HG02870 (cell line): ENCODE results near the gene DTWD2.
"Not testable (repeated sequence)": the region's sequence is repeated elsewhere in the genome, so short reads cannot be mapped to it uniquely, and the experiment has no call there.

Experiments used
- ATAC-seq: cut with Tn5 transposase; IDR thresholded peaks from one replicate; pipeline ENCODE4 v1.9.1; 2021; ENCODE audit warnings: mild to moderate bottlenecking, moderate library complexity; ENCODE audit not compliant: unreplicated experiment

DTWD2 gene

GRCh38 chr5:118882666-118883065, 105.7 kb downstream of the DTWD2 start:
- no peak for ATAC-seq

- ATAC-seq: not testable (repeated sequence)
Measured at GRCh38 chr5:118876852-118877251, 111.5 kb downstream of the DTWD2 start.

GRCh38 chr5:118875131-118875530, 113.2 kb downstream of the DTWD2 start:
- no peak for ATAC-seq

- no peak for ATAC-seq
Measured at GRCh38 chr5:118873417-118873816, 114.9 kb downstream of the DTWD2 start.

GRCh38 chr5:118863345-118863744, 125.0 kb downstream of the DTWD2 start:
- ATAC-seq: no peak

- no peak for ATAC-seq
Measured at GRCh38 chr5:118862596-118862995, 125.8 kb downstream of the DTWD2 start.

- no peak for ATAC-seq
Measured at GRCh38 chr5:118857700-118858099, 130.6 kb downstream of the DTWD2 start.

GRCh38 chr5:118854819-118855218, 133.5 kb downstream of the DTWD2 start:
- no peak for ATAC-seq

- ATAC-seq: not testable (repeated sequence)
Measured at GRCh38 chr5:118851785-118852184, 136.6 kb downstream of the DTWD2 start.

- ATAC-seq: not testable (repeated sequence)
Measured at GRCh38 chr5:118849507-118849906, 138.8 kb downstream of the DTWD2 start.

GRCh38 chr5:118844351-118844750, 144.0 kb downstream of the DTWD2 start:
- ATAC-seq: no peak

GRCh38 chr5:118834710-118835109, 153.6 kb downstream of the DTWD2 start:
- ATAC-seq: no peak

GRCh38 chr5:118832974-118833373, 155.4 kb downstream of the DTWD2 start:
- ATAC-seq: no peak

- no peak for ATAC-seq
Measured at GRCh38 chr5:118825226-118825625, 163.1 kb downstream of the DTWD2 start.

- ATAC-seq: peak; percentile 94
Measured at GRCh38 chr5:118818604-118819003, 169.7 kb downstream of the DTWD2 start.

GRCh38 chr5:118808441-118808840, 179.9 kb downstream of the DTWD2 start:
- no peak for ATAC-seq

- no peak for ATAC-seq
Measured at GRCh38 chr5:118806571-118806970, 181.8 kb downstream of the DTWD2 start.

- ATAC-seq: no peak
Measured at GRCh38 chr5:118802335-118802734, 186.0 kb downstream of the DTWD2 start.

GRCh38 chr5:118796081-118796480, 192.3 kb downstream of the DTWD2 start:
- no peak for ATAC-seq

GRCh38 chr5:118794281-118794680, 194.1 kb downstream of the DTWD2 start:
- no peak for ATAC-seq

GRCh38 chr5:118793652-118794051, 194.7 kb downstream of the DTWD2 start:
- ATAC-seq: no peak

GRCh38 chr5:118793091-118793490, 195.3 kb downstream of the DTWD2 start:
- no peak for ATAC-seq

GRCh38 chr5:118791926-118792734, 196.2 kb downstream of the DTWD2 start:
- ATAC-seq: peak; percentile 92
